Prostate gland (tissue), 2 donors: ENCODE results near the gene CPA5.

Experiments
- POLR2A ChIP-seq: fragments of 450-650 bp; IDR thresholded peaks from one replicate; pipeline ENCODE4 v1.6.1; 2016; ENCODE audit warnings: antibody characterized with exemption, mild to moderate bottlenecking
- POLR2AphosphoS5 ChIP-seq: sonication (generic); formaldehyde crosslinking; IDR thresholded peaks from one replicate; pipeline ENCODE4 v1.6.1; 2017; ENCODE audit warnings: antibody characterized with exemption
- TF ChIP-seq, protein P1 (sequence below), 4 experiments: fragments of 200-600 bp in 2 of 4; fragments of 450-650 bp in 2 of 4; sonication (generic) in 2 of 4; IDR thresholded peaks; 1 replicate in 3 of 4; 2 replicates in 1 of 4; pipeline ENCODE4 v1.5.1; 2016 to 2019; ENCODE audit warnings: antibody characterized with exemption in 4 of 4, mild to moderate bottlenecking in 2 of 4, moderate library complexity in 2 of 4

DNA sequence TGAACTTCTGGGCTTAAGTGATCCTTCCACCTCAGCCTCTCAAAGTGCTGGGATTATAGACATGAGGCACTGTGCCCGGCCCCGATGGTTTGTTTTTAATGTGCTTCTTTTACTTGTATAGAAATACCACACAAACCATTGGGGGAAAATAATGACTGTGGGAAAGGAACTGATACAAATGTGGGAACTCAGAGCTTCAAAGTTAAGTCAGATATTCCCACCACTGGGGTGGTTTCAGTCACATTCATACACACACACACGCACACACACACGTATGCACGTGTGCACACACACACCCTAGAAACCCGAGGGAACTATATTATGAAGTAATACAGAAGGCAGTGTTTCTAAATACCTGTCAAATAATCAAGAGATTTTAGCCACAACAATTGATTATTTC is 34.6 kb upstream of the CPA5 start:
- TF ChIP-seq, protein P1, sequence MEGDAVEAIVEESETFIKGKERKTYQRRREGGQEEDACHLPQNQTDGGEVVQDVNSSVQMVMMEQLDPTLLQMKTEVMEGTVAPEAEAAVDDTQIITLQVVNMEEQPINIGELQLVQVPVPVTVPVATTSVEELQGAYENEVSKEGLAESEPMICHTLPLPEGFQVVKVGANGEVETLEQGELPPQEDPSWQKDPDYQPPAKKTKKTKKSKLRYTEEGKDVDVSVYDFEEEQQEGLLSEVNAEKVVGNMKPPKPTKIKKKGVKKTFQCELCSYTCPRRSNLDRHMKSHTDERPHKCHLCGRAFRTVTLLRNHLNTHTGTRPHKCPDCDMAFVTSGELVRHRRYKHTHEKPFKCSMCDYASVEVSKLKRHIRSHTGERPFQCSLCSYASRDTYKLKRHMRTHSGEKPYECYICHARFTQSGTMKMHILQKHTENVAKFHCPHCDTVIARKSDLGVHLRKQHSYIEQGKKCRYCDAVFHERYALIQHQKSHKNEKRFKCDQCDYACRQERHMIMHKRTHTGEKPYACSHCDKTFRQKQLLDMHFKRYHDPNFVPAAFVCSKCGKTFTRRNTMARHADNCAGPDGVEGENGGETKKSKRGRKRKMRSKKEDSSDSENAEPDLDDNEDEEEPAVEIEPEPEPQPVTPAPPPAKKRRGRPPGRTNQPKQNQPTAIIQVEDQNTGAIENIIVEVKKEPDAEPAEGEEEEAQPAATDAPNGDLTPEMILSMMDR (IDR thresholded peaks at IDR 0.05), result no peak
- no peak for TF ChIP-seq POLR2AphosphoS5
- no peak for TF ChIP-seq POLR2A
